ENCODE results near the gene ZSCAN30. TPM values are rescaled to one million over a fixed set of nuclear protein-coding genes. Genes with fewer than 3 reads are reported as not detected.

ZSCAN30 gene
- total and polyA plus RNA-seq, 12 donors, result 3.8 to 31.5 (median 14.2) TPM

DNA sequence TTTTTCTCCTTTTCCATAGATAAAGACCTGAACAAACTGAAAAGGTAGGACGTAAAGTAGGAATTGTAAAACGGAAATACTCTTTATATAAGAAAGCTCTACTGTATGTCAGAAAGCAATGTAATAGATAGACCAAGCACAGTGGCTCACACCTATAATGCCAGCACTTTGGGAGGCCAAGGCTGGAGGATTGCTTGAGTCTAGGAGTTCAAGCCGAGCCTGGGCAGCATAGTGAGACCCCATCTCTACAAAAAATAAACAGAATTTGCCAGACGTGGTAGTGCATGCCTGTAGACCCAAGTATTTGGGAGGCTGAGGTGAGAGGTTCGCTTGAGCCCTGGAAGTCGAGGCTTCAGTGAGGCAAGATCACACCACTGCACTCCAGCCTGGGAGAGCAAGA lies 41.6 kb downstream of the ZSCAN30 start:
- Histone ChIP-seq H3K4me1 (no peaks in the 10 kb centered on the region), H3K36me3 (peaks cover 0 to 97% (median 57%) of the 10 kb centered on the region in 9 donors), H3K27ac (no peak overlapping the region), H3K4me3 (no peak overlapping the region), H3K27me3 (no peaks in the 10 kb centered on the region), H3K9me3 (peaks cover 0 to 57% (median 2%) of the 10 kb centered on the region in 11 donors)
- WGBS, 2 donors, result 93 to 96% methylated on average over 6 of the region's 6 CpGs
- DNase-seq, result no peak
- TF ChIP-seq, protein P1, sequence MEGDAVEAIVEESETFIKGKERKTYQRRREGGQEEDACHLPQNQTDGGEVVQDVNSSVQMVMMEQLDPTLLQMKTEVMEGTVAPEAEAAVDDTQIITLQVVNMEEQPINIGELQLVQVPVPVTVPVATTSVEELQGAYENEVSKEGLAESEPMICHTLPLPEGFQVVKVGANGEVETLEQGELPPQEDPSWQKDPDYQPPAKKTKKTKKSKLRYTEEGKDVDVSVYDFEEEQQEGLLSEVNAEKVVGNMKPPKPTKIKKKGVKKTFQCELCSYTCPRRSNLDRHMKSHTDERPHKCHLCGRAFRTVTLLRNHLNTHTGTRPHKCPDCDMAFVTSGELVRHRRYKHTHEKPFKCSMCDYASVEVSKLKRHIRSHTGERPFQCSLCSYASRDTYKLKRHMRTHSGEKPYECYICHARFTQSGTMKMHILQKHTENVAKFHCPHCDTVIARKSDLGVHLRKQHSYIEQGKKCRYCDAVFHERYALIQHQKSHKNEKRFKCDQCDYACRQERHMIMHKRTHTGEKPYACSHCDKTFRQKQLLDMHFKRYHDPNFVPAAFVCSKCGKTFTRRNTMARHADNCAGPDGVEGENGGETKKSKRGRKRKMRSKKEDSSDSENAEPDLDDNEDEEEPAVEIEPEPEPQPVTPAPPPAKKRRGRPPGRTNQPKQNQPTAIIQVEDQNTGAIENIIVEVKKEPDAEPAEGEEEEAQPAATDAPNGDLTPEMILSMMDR (IDR thresholded peaks at IDR 0.05), result no peak
- no peak for ATAC-seq
- intact Hi-C loops (cut with DNase I), result loop anchor here in 1 of 10 donors (10.0 kb wide), 1 partner anchor 244 kb away; no protein-coding TSS in a partner anchor

GRCh38 chr18:35247412-35248249 lies 42.4 kb downstream of the ZSCAN30 start:
- intact Hi-C loops (cut with DNase I), result loop anchor here in 1 of 10 donors (10.0 kb wide), 1 partner anchor 243 kb away; no protein-coding TSS in a partner anchor
- H3K36me3 ChIP-seq, result peaks cover 0 to 97% (median 58%) of the 10 kb centered on the region in 9 donors
- peaks cover 0 to 5% (median under 1%) of the 10 kb centered on the region in 9 donors for H3K4me1 ChIP-seq
- no peak overlapping the region for H3K27ac ChIP-seq
- H3K9me3 ChIP-seq, result peaks cover 0 to 49% (median 0%) of the 10 kb centered on the region in 11 donors
- H3K4me3 ChIP-seq, result no peak overlapping the region
- DNase-seq (no peak), ATAC-seq (no peak)
- TF ChIP-seq, protein P1 (IDR thresholded peaks at IDR 0.05), result no peak
- 94 to 97% methylated on average over 14 of the region's 14 CpGs for WGBS, 2 donors
- H3K27me3 ChIP-seq, result no peaks in the 10 kb centered on the region

- Histone ChIP-seq H3K9me3 (peaks cover 0 to 43% (median 0%) of the 10 kb centered on the region in 11 donors), H3K4me1 (peaks cover 0 to 13% (median 8%) of the 10 kb centered on the region in 9 donors), H3K36me3 (peaks cover 0 to 94% (median 60%) of the 10 kb centered on the region in 9 donors), H3K4me3 (no peak overlapping the region), H3K27me3 (no peaks in the 10 kb centered on the region), H3K27ac (no peak overlapping the region)
- intact Hi-C loops (cut with DNase I), result loop anchor here in 1 of 10 donors (10.0 kb wide), 1 partner anchor 242 kb away; no protein-coding TSS in a partner anchor
- DNase-seq (no peak), ATAC-seq (no peak)
- TF ChIP-seq, protein P1 (IDR thresholded peaks at IDR 0.05), result no peak
Observed at GRCh38 chr18:35246831-35247230, 43.2 kb downstream of the ZSCAN30 start.

GRCh38 chr18:35245719-35246317 lies 44.2 kb downstream of the ZSCAN30 start:
- DNase-seq (no peak), ATAC-seq (no peak)
- TF ChIP-seq, protein P1 (IDR thresholded peaks at IDR 0.05), result no peak
- intact Hi-C loops (cut with DNase I), result loop anchor here in 1 of 10 donors (10.0 kb wide), 1 partner anchor 241 kb away; no protein-coding TSS in a partner anchor
- no peak overlapping the region for H3K4me3 ChIP-seq
- no peak overlapping the region for H3K27ac ChIP-seq
- H3K27me3 ChIP-seq, result no peaks in the 10 kb centered on the region
- peaks cover 0 to 85% (median 60%) of the 10 kb centered on the region in 9 donors for H3K36me3 ChIP-seq
- peaks cover 0 to 18% (median 12%) of the 10 kb centered on the region in 9 donors for H3K4me1 ChIP-seq
- H3K9me3 ChIP-seq, result peaks cover 0 to 37% (median 0%) of the 10 kb centered on the region in 11 donors
- WGBS, 2 donors, result 93 to 96% methylated on average over 4 of the region's 4 CpGs

All from heart right ventricle (tissue), 16 donors.